CD4-positive, alpha-beta T cell treated with Interleukin-4 for 1 hour (primary cell): ENCODE data around the gene TSPAN9.

Source experiments
- DNase-seq, 2 donors: peaks; one replicate each; pipeline ENCODE4 v3.0.0-alpha.2; 2020 to 2022

The TSPAN9 gene

GRCh38 chr12:3081091-3081490 lies 3.9 kb downstream of the TSPAN9 start:
- DNase-seq: no peak

- no peak for DNase-seq
These were observed 4.7 kb downstream of the TSPAN9 start for GRCh38 chr12:3081886-3082285.

- no peak for DNase-seq
These were observed 6.2 kb downstream of the TSPAN9 start for GRCh38 chr12:3083241-3083920.

DNA sequence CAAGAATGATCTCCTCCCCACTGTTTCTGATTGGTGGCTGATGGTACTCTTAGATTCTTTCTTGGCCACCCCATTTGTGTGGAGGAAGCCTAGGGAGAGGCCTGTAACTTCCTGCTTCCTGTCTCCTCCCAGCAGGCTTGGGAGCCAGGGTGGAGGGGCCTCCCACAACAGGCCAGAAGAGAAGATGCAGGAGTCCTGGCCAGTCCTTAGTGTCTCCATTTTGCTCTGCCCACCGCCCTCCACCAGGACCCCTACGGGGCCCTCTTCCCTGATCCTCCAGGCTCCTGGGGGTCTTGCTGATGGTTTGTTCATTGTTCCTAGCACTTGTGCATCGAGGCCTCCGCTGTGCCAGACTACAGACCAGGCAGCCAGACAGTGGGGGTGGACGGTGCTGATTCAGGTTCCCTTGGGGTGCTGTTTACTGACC lies 6.8 kb downstream of the TSPAN9 start:
- no peak for DNase-seq

GRCh38 chr12:3084742-3085141 lies 7.6 kb downstream of the TSPAN9 start:
- DNase-seq: no peak

- DNase-seq: no peak
These were observed 8.4 kb downstream of the TSPAN9 start for GRCh38 chr12:3085341-3086139.

GRCh38 chr12:3086211-3086610 lies 9.0 kb downstream of the TSPAN9 start:
- no peak for DNase-seq

DNA sequence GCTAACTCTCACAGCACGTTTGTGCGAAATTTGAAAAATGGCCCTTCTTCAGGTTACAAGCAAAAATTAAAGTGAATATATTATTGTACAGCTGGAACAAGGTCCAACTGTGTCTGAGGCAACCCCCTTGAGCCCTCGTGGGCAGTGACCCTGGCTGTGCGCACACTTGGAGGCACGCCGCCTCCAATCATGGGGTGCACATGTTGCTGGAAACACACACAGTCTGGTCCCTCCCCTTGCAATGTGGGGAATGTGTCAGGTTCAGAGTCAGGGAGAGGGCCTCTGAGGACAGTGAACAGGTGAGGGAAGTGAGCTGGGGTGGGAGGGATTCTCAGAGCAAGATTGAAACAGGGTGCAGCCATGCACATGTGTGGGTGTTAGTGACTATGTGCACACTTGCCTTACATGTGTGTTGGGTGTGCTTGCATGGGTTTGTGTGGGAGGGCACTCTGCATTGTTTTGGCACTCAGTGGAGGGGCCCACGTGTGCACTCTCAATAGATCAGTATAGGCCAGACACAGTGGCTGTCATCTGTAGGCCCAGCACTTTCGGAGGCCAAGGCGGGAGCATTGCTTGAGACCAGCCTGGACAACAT lies 9.6 kb downstream of the TSPAN9 start:
- DNase-seq: no peak

DNA sequence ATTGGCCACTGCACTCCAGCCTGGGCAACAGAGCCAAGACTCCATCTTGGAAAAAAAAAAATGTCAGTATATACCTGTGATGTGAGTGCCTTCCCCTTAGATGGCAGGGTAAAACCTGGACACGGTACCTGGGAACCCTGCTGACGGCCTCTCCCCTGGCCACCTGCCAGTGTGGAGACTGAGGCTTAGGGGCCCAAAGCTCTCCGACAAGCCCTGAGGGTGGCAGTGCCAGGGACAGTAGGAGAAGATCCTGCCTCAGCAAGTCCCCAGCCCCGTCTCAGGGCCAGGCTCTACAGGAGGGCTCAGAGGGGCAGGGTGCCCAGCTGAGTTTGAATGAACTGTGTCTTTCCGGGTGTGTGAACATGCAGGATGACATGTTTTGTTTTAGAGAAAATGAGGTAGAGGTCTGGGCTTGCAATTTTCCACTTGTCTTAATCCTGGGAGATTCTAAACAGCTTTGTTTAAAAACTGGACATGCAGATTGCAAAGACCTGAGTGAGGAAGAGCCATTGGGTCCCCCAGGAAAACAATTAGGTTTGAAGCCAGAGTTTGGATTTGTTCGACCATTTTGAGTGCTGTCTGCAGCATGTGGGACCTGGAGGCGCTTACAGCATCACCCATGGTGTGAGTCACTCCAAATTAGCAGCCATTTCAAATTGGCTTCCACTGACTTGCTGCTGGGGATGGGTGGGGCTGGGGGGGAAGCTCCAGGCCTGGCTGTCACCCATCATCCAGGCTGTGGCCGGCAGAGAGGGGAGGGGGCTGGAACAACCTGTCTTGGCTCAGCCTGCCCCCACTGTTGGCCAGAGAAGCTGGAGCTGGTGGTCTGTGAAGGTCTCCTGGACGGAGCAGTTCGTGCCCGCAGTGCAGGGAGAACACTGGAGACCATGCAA lies 10.8 kb downstream of the TSPAN9 start:
- no peak for DNase-seq

DNA sequence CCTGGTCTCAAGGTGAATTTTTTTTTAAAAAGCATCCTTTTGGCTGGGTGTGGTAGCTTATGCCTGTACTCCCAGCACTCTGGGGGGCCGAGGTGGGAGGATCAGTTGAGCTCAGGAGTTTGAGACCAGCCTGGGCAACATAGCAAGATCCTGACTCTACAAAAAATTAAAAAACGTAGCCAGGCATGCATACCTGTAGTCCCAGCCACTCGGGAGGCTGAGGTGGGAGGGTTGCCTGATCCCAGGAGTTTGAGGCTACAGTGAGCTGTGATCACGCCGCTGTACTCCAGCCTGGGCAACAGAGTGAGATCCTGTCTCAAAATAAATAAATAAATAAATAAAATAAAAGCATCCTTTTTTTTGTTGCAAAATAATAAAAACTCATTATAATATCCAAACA lies 12.4 kb downstream of the TSPAN9 start:
- no peak for DNase-seq

- no peak for DNase-seq
These were observed 13.3 kb downstream of the TSPAN9 start for GRCh38 chr12:3090240-3091037.

DNA sequence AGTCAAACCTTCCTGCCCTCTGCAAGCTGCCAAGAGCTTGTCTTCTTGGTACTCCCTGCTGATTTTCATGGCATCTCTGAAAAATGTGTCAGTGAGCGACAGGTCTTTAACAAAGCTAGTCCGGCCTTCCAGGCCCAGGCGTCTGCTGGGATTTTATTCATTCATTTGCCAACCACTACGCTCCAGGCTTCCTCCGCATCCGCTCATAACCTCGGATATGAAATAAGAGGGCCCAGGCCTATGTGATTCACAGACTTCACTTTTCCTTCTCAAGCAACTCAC lies 13.8 kb downstream of the TSPAN9 start:
- DNase-seq: no peak

GRCh38 chr12:3091382-3092241 lies 14.4 kb downstream of the TSPAN9 start:
- DNase-seq: no peak

- no peak for DNase-seq
These were observed 15.6 kb downstream of the TSPAN9 start for GRCh38 chr12:3092764-3093163.

GRCh38 chr12:3097186-3097804 lies 20.1 kb downstream of the TSPAN9 start:
- DNase-seq: no peak

DNA sequence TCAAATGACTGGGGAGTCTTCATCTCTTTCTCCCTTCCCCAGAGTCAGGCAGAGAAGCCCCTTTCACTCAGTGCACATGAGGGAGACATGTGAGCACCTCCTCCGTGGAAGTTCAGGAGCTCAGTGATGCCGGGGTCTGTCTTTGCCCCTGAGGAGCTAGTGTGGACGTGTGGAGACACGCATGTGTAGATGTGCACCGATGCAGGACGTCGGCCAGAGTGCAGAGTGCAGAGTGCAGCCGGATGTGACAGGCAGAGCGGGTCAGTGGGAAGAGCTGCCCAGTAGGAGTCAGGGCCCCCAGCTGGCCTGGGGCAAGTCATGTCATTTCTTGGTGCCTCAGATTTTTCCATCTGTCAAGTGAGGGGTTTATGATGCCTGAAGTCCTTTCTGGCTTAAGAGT lies 20.7 kb downstream of the TSPAN9 start:
- no peak for DNase-seq

- no peak for DNase-seq
These were observed 21.3 kb downstream of the TSPAN9 start for GRCh38 chr12:3098436-3098835.

- no peak for DNase-seq
These were observed 22.0 kb downstream of the TSPAN9 start for GRCh38 chr12:3099146-3099545.

GRCh38 chr12:3101309-3102024 lies 24.3 kb downstream of the TSPAN9 start:
- DNase-seq: no peak

DNA sequence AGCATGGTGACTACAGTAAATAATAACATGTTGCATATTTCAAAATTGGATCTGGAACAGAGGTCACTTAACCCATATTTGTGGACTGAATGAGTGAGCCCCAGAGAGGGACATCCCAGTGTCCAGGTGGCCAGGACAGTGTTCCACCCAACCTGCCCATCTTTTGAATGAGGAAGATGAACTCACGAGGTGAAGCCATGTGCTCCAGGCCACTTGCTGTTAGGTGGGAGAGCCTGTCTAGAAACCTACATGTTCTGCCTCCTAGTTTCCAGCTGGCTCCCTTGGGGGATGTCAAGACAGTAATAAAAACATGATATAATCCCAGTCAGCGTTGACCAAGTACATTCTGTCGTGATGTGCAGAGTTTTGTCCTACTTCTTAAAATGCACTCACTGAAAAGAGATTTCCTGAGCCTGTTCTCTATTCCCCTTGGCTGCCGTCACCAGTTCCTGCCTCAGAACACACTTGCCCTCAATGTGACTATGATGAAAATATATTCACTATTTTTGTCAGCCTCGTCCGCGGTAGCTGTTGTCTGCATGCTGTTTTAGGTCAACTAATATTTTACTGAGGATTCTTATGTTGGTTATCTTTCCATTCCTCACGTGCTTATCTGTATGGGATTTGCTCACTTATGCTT lies 25.7 kb downstream of the TSPAN9 start:
- no peak for DNase-seq
